ENCODE measurements around the gene CASP1.

DNA sequence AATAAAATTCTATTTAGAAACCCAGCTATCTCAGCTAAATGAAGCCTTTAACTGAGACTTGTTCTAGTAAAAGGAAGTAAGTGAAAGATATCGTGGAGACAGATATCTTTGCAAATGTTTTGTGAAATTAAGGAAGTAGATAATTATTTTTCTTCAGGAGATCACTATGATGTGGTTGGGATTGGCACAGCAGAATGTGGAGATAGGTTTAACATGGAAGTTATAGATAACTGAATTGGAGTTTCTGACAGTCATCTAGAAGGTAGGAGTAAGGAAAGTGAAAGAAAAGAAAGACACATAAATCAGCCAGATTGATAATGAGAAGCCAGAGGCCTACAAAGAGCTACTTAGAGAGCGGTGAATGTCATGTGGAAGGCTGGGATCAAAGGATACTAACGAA is 7.3 kb downstream of the CASP1 start:
- TF ChIP-seq, protein P1, sequence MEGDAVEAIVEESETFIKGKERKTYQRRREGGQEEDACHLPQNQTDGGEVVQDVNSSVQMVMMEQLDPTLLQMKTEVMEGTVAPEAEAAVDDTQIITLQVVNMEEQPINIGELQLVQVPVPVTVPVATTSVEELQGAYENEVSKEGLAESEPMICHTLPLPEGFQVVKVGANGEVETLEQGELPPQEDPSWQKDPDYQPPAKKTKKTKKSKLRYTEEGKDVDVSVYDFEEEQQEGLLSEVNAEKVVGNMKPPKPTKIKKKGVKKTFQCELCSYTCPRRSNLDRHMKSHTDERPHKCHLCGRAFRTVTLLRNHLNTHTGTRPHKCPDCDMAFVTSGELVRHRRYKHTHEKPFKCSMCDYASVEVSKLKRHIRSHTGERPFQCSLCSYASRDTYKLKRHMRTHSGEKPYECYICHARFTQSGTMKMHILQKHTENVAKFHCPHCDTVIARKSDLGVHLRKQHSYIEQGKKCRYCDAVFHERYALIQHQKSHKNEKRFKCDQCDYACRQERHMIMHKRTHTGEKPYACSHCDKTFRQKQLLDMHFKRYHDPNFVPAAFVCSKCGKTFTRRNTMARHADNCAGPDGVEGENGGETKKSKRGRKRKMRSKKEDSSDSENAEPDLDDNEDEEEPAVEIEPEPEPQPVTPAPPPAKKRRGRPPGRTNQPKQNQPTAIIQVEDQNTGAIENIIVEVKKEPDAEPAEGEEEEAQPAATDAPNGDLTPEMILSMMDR (IDR thresholded peaks at IDR 0.05): no peak
- TF ChIP-seq POLR2A (IDR thresholded peaks at IDR 0.05): no peak
